CD14-positive monocyte (primary cell): ENCODE measurements around the gene GPD1. TPM values are rescaled to one million over a fixed set of nuclear protein-coding genes. Genes with fewer than 3 reads are reported as not detected.

Source experiments
- DNase-seq, 3 donors: peaks; one replicate each; pipeline ENCODE4 v3.0.0-alpha.2; 2011 to 2022
- H2AFZ ChIP-seq: 2 replicates; pipeline ENCODE4 v1.6.0; 2012; ENCODE audit warnings: mild to moderate bottlenecking, low read depth, low read length, inconsistent platforms; ENCODE audit not compliant: insufficient read depth, poor library complexity, severe bottlenecking
- H3K27ac ChIP-seq, 2 donors: 1 replicate in 1 of 2; 2 replicates in 1 of 2; pipeline ENCODE4 v1.5.1; 2012 to 2013; ENCODE audit warnings: low read length in 2 of 2, control low read depth in 1 of 2, inconsistent platforms in 1 of 2, low read depth in 1 of 2, mild to moderate bottlenecking in 1 of 2
- H3K27me3 ChIP-seq, 2 donors: one replicate each; pipeline versions ENCODE4 v1.6.0 to v1.6.1; 2011 to 2013; ENCODE audit warnings: low read length in 2 of 2; ENCODE audit not compliant: control insufficient read depth in 2 of 2, insufficient read depth in 2 of 2
- H3K36me3 ChIP-seq, 2 donors: replicated peaks in 1 of 2; 1 replicate in 1 of 2; 2 replicates in 1 of 2; pipeline versions ENCODE4 v1.5.1 to v1.6.1; 2012 to 2013; ENCODE audit warnings: low read length in 2 of 2, control low read depth in 1 of 2, inconsistent platforms in 1 of 2, mild to moderate bottlenecking in 1 of 2; ENCODE audit not compliant: insufficient read depth in 2 of 2, control insufficient read depth in 1 of 2
- H3K4me1 ChIP-seq, 2 donors: 1 replicate in 1 of 2; 2 replicates in 1 of 2; pipeline versions ENCODE4 v1.5.1 to v1.6.1; 2012 to 2013; ENCODE audit warnings: low read length in 2 of 2, control low read depth in 1 of 2, inconsistent platforms in 1 of 2, mild to moderate bottlenecking in 1 of 2, moderate library complexity in 1 of 2; ENCODE audit not compliant: insufficient read depth in 2 of 2, control insufficient read depth in 1 of 2
- H3K4me2 ChIP-seq: replicated peaks from 2 replicates; pipeline ENCODE3; 2012; ENCODE audit warnings: low read length, moderate library complexity, mild to moderate bottlenecking; ENCODE audit not compliant: poor library complexity, severe bottlenecking; ENCODE audit errors: extremely low read depth
- H3K4me3 ChIP-seq, 3 experiments: fragments of 200-600 bp in 1 of 3; sonication (generic) in 1 of 3; replicated peaks in 1 of 3; 1 replicate in 2 of 3; 2 replicates in 1 of 3; pipeline ENCODE4 v1.5.1; 2011 to 2013; ENCODE audit warnings: low read length in 3 of 3, mild to moderate bottlenecking in 3 of 3, control low read depth in 2 of 3, low read depth in 2 of 3, inconsistent platforms in 1 of 3, moderate library complexity in 1 of 3
- H3K79me2 ChIP-seq: 2 replicates; pipeline ENCODE4 v1.6.0; 2012; ENCODE audit warnings: mild to moderate bottlenecking, control low read depth, inconsistent platforms, low read length, moderate library complexity; ENCODE audit not compliant: insufficient read depth
- H3K9ac ChIP-seq: 2 replicates; pipeline ENCODE4 v1.6.0; 2017; ENCODE audit warnings: low read length, mild to moderate bottlenecking; ENCODE audit not compliant: insufficient read depth, poor library complexity, severe bottlenecking
- H3K9me3 ChIP-seq, 2 donors: replicated peaks in 1 of 2; 1 replicate in 1 of 2; 2 replicates in 1 of 2; pipeline versions ENCODE4 v1.5.1 to v1.6.1; 2012 to 2013; ENCODE audit warnings: low read length in 2 of 2, control low read depth in 1 of 2; ENCODE audit not compliant: control insufficient read depth in 1 of 2, insufficient read depth in 1 of 2
- H4K20me1 ChIP-seq: 2 replicates; pipeline ENCODE4 v1.6.0; 2012; ENCODE audit warnings: mild to moderate bottlenecking, low read length, control low read depth, moderate library complexity; ENCODE audit not compliant: insufficient read depth
- H3K27ac Mint-ChIP-seq, 7 donors: one replicate each; pipeline ENCODE4 v1.8.0; 2020; ENCODE audit warnings: mild to moderate bottlenecking in 7 of 7, mixed read lengths in 7 of 7, moderate library complexity in 6 of 7, inconsistent platforms in 2 of 7
- H3K27me3 Mint-ChIP-seq, 3 donors: one replicate each; pipeline ENCODE4 v1.8.0; 2021 to 2022; ENCODE audit warnings: low read depth in 3 of 3, mild to moderate bottlenecking in 3 of 3, mixed read lengths in 3 of 3, moderate library complexity in 3 of 3, inconsistent platforms in 1 of 3
- H3K36me3 Mint-ChIP-seq, 2 donors: one replicate each; pipeline ENCODE4 v1.8.0; 2020; ENCODE audit warnings: mixed read lengths in 2 of 2, inconsistent platforms in 1 of 2, mild to moderate bottlenecking in 1 of 2
- H3K4me1 Mint-ChIP-seq: one replicate; pipeline ENCODE4 v1.8.0; 2020; ENCODE audit warnings: mild to moderate bottlenecking, mixed read lengths
- H3K4me3 Mint-ChIP-seq, 2 donors: one replicate each; pipeline ENCODE4 v1.8.0; 2020; ENCODE audit warnings: mild to moderate bottlenecking in 2 of 2, mixed read lengths in 2 of 2, moderate library complexity in 1 of 2
- H3K9me3 Mint-ChIP-seq, 7 donors: one replicate each; pipeline ENCODE4 v1.8.0; 2020 to 2022; ENCODE audit warnings: mixed read lengths in 7 of 7, mild to moderate bottlenecking in 6 of 7, moderate library complexity in 6 of 7, inconsistent platforms in 2 of 7
- WGBS: methylation state at CpG from one replicate; pipeline ENCODE4 v1.1.5; 2013; ENCODE audit warnings: missing lambda C conversion rate; ENCODE audit not compliant: insufficient coverage; 5-methylcytosine and 5-hydroxymethylcytosine counted together
- intact Hi-C, 2 donors: fragments of 100-400 bp; cut with micrococcal nuclease; formaldehyde crosslinking; loops; one replicate each; pipeline versions ENCODE4 v1.15.0 to v1.15.1; 2023
- polyA plus RNA-seq, 3 donors: library from polyadenylated mRNA; depleted of rRNA in 1 of 3; unstranded in 2 of 3; stranded (reverse) in 1 of 3; fragments of 300-500 nt in 2 of 3; fragments of >200 nt in 1 of 3; fragmentation: Illumina TruSeq in 2 of 3; gene quantifications; 1 replicate in 2 of 3; 2 replicates in 1 of 3; pipeline ENCODE4 v1.2.3, GENCODE V29; 2012 to 2021
- TF ChIP-seq, protein P1 (sequence below): fragments of 200-600 bp; IDR thresholded peaks from one replicate; pipeline ENCODE4 v1.8.0; 2022; ENCODE audit warnings: antibody characterized with exemption, mild to moderate bottlenecking

Gene GPD1
- polyA plus RNA-seq, 3 donors = 0.08 TPM; not detected in 2

DNA sequence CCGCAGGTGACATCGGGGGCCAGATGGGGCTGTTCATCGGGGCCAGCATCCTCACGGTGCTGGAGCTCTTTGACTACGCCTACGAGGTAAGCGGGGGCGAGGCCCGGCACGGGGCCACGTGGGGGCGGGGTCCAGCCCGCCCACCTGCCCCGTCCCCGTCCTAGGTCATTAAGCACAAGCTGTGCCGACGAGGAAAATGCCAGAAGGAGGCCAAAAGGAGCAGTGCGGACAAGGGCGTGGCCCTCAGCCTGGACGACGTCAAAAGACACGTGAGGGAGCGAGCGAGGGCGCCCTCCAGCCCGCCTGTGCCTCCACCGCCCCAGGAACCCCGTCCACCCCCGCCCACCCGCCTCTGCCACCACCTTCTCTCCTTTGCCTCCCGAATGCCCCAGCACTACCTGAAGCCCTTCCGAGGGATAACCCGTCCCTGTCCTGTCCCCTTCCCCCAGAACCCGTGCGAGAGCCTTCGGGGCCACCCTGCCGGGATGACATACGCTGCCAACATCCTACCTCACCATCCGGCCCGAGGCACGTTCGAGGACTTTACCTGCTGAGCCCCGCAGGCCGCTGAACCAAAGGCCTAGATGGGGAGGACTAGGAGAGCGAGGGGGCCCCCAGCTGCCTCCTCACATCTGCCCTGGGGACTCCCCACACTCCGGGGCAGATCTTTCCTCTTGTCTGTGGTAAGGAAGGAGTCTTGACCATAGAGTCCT lies 22.6 kb upstream of the GPD1 start:
- intact Hi-C loops = no loop called here
- H3K9me3 ChIP-seq = no peaks in the 10 kb centered on the region
- no peak overlapping the region for H2AFZ ChIP-seq
- H3K4me3 ChIP-seq = no peak overlapping the region
- peak overlapping the region in 1 of 2 donors; percentile 45 for H3K4me3 Mint-ChIP-seq
- H3K4me1 ChIP-seq = peaks cover 11 to 14% of the 10 kb centered on the region in 2 donors
- DNase-seq = no peak
- H3K79me2 ChIP-seq = peaks cover 13% of the 10 kb centered on the region
- peaks cover 0 to 3% (median 0%) of the 10 kb centered on the region in 7 donors for H3K9me3 Mint-ChIP-seq
- H3K4me2 ChIP-seq = no peak overlapping the region
- H3K27ac ChIP-seq = no peak overlapping the region
- no peaks in the 10 kb centered on the region for H3K36me3 ChIP-seq
- no peak overlapping the region for H3K9ac ChIP-seq
- 58% methylated on average over 36 of the region's 46 CpGs for WGBS
- peaks cover 8% of the 10 kb centered on the region for H3K4me1 Mint-ChIP-seq
- peak overlapping the region in 1 of 7 donors; percentile 10 for H3K27ac Mint-ChIP-seq
- H4K20me1 ChIP-seq = no peaks in the 10 kb centered on the region
- H3K27me3 Mint-ChIP-seq = peaks cover 8 to 13% (median 11%) of the 10 kb centered on the region in 3 donors
- H3K27me3 ChIP-seq = no peaks in the 10 kb centered on the region
- H3K36me3 Mint-ChIP-seq = no peaks in the 10 kb centered on the region
- TF ChIP-seq, protein P1, sequence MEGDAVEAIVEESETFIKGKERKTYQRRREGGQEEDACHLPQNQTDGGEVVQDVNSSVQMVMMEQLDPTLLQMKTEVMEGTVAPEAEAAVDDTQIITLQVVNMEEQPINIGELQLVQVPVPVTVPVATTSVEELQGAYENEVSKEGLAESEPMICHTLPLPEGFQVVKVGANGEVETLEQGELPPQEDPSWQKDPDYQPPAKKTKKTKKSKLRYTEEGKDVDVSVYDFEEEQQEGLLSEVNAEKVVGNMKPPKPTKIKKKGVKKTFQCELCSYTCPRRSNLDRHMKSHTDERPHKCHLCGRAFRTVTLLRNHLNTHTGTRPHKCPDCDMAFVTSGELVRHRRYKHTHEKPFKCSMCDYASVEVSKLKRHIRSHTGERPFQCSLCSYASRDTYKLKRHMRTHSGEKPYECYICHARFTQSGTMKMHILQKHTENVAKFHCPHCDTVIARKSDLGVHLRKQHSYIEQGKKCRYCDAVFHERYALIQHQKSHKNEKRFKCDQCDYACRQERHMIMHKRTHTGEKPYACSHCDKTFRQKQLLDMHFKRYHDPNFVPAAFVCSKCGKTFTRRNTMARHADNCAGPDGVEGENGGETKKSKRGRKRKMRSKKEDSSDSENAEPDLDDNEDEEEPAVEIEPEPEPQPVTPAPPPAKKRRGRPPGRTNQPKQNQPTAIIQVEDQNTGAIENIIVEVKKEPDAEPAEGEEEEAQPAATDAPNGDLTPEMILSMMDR = no peak

DNA sequence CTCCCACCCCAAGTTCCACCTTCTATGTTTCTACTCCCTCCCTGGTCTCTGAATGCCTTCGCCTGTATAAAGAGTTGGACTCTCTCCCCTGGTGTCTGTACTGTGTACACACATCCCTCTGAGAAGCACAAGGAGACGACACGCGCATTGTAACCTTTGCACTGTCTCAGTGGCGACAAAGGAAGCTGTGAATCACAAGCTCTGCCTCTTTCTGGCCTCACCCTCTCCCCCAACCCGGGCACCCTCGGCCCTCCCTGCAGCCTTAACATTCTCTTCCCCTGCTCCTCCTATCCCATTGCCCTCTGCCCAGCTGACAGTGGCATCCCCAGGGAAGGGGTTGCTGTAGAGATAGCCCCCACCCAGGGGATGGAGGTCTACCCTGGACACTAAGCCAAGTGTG lies 21.2 kb upstream of the GPD1 start:
- TF ChIP-seq, protein P1 = no peak
- no peaks in the 10 kb centered on the region for H3K27me3 ChIP-seq
- H3K9ac ChIP-seq = no peak overlapping the region
- WGBS = 100% methylated on average over 1 of the region's 7 CpGs
- DNase-seq = no peak
- H3K4me1 ChIP-seq = peaks cover 11 to 14% of the 10 kb centered on the region in 2 donors
- peaks cover 9 to 13% of the 10 kb centered on the region in 2 donors for H3K36me3 ChIP-seq
- Mint-ChIP-seq H3K27ac (peak overlapping the region in 1 of 7 donors; percentile 2), H3K9me3 (peaks cover 0 to 3% (median 0%) of the 10 kb centered on the region in 7 donors), H3K4me1 (peaks cover 12% of the 10 kb centered on the region), H3K4me3 (no peak overlapping the region), H3K27me3 (peaks cover 7 to 12% (median 12%) of the 10 kb centered on the region in 3 donors), H3K36me3 (peaks cover 12 to 13% of the 10 kb centered on the region in 2 donors)
- no peak overlapping the region for H2AFZ ChIP-seq
- no peaks in the 10 kb centered on the region for H3K9me3 ChIP-seq
- no peak overlapping the region for H3K4me2 ChIP-seq
- H3K4me3 ChIP-seq = no peak overlapping the region
- no peak overlapping the region for H3K27ac ChIP-seq
- peaks cover 13% of the 10 kb centered on the region for H3K79me2 ChIP-seq
- intact Hi-C loops = no loop called here
- H4K20me1 ChIP-seq = no peaks in the 10 kb centered on the region
